ENCODE data around the gene TPRG1L.

The TPRG1L gene

GRCh38 chr1:3658231-3658615 is 33.4 kb downstream of the TPRG1L start:
- H3K4me3 ChIP-seq: no peak overlapping the region
- H3K27ac ChIP-seq: no peak overlapping the region
- no peak for TF ChIP-seq CTCF (IDR thresholded peaks at IDR 0.05)
- DNase-seq (ENCODE audit: low spot score): no peak

- no peak overlapping the region for H3K4me3 ChIP-seq
- no peak overlapping the region for H3K27ac ChIP-seq
- TF ChIP-seq CTCF (IDR thresholded peaks at IDR 0.05): no peak
- no peak for DNase-seq (ENCODE audit: low spot score)
Measured at GRCh38 chr1:3659093-3659492, 34.3 kb downstream of the TPRG1L start.

- no peak overlapping the region for H3K4me3 ChIP-seq
- DNase-seq (ENCODE audit: low spot score): no peak
- TF ChIP-seq CTCF (IDR thresholded peaks at IDR 0.05): no peak
- H3K27ac ChIP-seq: no peak overlapping the region
Measured at GRCh38 chr1:3660704-3661103, 35.9 kb downstream of the TPRG1L start.

- H3K27ac ChIP-seq: no peak overlapping the region
- no peak for TF ChIP-seq CTCF (IDR thresholded peaks at IDR 0.05)
- no peak overlapping the region for H3K4me3 ChIP-seq
- DNase-seq (ENCODE audit: low spot score): no peak
Measured at GRCh38 chr1:3661631-3662030, 36.8 kb downstream of the TPRG1L start.

GRCh38 chr1:3662080-3662671 is 37.4 kb downstream of the TPRG1L start:
- H3K27ac ChIP-seq: no peak overlapping the region
- no peak for DNase-seq (ENCODE audit: low spot score)
- TF ChIP-seq CTCF (IDR thresholded peaks at IDR 0.05): no peak
- no peak overlapping the region for H3K4me3 ChIP-seq

- no peak overlapping the region for H3K4me3 ChIP-seq
- DNase-seq (ENCODE audit: low spot score): no peak
- TF ChIP-seq CTCF (IDR thresholded peaks at IDR 0.05): no peak
- no peak overlapping the region for H3K27ac ChIP-seq
Measured at GRCh38 chr1:3663999-3664699, 39.3 kb downstream of the TPRG1L start.

Data from coronary artery (tissue), 2 donors.